GM21737 (cell line): ENCODE measurements around the gene SAPCD2.

Experiments used
- ATAC-seq: cut with Tn5 transposase; IDR thresholded peaks from one replicate; pipeline ENCODE4 v1.9.1; 2021; ENCODE audit warnings: mild to moderate bottlenecking, moderate library complexity; ENCODE audit not compliant: unreplicated experiment

SAPCD2 gene

DNA sequence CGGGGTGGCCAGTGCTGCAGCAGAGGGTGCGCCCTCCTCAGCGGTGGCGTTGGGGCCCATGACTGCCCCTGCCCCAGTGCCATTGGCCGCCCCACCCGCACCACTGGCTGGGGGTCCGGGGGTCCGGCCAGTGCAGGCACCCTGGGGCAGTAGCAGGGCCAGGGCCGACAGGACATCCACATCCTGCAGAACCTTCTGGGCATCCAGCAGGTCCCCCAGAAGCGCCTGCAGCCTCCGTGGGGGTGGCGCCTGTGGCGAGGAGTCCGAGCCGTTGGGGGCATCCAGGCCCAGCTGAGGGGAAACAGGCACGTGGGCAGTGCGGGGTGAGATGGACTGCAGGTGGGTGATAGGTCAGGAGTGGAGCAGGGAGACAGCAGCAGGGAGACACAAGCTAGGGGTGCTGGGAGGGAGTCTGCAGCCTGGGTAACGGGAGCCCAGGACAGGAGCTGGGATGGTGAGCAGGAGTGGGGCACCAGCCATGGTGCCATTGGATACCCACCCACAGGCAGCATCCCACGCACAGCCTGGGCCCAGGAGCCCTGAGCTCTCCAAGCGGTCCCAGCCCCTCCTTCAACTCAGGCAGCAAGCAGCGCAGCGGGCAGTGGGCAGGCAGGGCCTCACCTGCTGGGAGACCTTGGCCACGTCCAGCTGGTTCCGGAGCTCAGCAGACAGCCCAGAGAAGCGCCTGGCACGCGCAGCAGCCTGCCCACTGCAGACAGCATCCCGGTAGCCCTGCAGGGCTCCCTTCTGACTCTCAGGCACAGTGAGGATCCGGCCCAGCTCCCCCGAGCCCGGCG lies 49.4 kb downstream of the SAPCD2 start:
- ATAC-seq: no peak

DNA sequence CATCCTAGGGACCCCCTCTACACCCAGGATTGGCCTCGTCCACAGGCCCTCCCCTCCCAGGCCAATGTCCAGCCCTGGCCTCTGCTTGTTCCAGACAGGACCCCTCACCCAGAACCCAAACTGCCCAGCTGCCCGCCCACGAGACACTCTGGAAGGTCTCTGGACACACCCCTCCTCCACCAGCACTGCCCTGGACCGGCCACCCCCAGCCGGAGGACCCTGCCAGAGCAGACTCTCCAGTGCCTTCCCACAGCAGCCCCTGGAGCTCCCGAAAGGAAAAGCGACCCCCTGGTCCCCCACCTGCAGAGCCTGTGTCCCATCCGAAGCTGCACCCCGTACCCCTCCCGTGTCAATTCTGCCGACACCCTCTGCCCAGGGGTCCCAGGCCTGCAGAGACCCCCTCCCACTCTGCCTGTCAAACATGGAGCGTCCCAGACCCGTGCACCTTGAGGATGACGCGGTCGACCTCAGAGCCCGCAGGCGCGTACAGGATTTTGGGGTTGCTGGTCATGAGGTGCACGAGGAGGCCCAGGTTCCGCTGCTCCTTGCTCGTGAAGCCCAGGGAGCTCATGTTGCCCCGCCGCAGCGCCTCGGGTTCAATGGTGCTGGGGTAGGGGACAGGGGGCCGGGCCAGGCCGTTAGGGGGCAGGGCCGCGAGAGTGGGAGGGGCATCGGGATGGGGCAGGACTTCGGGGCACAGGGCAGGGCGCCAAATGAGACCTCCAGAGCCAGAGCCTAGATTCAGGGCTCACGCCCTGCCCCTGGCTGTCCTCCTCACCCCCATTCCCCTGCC lies 50.3 kb downstream of the SAPCD2 start:
- no peak for ATAC-seq

DNA sequence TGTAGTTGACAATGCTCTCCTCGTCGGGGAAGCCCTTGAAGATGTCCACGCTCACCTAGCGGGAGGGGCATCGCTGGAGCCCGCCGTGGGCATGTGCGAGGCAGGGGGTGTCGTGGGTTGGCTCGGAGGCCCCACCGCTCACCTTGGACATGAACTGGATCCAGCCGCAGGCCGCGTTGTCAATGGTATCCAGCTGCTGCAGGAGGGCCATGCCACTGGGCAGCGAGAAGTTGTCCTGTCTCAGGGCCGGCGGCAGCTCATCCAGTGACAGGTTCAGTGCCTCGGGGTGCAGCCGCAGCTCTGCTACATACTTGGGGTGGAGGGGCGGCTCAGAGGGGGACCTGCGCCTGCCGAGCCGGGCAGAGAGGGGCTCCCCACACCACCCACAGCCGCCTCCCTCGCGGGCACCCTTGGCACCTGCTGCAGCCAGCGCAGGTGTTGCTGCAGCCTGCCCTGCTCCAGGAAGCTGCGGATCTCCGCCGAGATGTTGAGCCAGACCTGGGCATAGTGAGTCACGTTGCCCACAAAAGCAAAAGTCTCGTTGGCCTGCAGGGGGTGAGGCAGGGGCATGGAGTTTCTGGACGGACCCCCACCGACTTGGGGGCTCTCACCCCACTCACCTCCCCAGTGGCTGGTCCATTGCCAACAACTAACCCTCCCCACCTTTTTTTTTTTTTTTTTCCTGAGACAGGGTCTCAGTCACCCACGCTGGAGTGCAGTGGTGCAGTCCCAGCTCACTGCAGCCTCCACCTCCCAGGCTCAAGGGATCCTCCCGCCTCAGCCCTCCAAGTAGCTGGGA lies 51.4 kb downstream of the SAPCD2 start:
- ATAC-seq: no peak

GRCh38 chr9:137017791-137018497 lies 52.4 kb downstream of the SAPCD2 start:
- no peak for ATAC-seq

GRCh38 chr9:137017071-137017470 lies 53.3 kb downstream of the SAPCD2 start:
- ATAC-seq: no peak

DNA sequence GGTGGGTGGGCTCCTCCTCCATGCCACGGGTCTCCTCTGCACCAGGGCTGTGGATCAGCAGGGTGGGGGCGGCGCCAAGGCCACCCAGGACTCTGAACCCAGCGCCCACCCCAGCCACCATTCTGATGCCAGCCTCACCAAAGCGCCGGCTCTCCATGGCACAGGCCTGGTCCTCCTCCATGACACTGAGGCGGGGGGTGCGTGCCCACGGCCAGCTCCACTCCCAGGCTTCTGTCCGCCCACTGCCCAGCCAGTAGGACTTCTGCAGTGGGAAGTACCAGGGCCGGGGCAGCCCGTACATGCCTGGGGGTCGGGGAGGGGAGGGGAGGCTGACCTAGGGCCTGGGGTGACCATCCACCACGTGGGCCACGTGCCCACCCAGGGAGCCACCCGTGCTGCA lies 53.9 kb downstream of the SAPCD2 start:
- ATAC-seq: no peak

- no peak for ATAC-seq
Observed at GRCh38 chr9:137015976-137016375, 54.4 kb downstream of the SAPCD2 start.

DNA sequence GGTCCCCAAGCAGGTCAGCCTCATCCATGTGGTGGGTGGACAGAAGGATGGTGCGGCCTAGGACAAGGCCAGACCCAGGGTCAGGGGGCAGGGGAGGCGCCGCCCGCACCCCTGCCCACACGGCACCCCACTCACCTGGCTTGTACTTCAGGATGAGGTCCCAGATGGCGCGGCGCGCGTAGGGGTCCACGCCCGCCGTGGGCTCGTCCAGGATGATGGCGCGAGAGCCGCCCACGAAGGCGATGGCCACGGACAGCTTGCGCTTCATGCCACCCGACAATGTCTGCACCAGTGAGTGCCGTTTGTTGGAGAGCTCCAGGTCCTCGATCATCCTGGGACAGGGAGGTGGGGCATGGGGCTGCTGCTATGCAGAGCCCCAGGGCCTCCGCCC lies 54.8 kb downstream of the SAPCD2 start:
- no peak for ATAC-seq

DNA sequence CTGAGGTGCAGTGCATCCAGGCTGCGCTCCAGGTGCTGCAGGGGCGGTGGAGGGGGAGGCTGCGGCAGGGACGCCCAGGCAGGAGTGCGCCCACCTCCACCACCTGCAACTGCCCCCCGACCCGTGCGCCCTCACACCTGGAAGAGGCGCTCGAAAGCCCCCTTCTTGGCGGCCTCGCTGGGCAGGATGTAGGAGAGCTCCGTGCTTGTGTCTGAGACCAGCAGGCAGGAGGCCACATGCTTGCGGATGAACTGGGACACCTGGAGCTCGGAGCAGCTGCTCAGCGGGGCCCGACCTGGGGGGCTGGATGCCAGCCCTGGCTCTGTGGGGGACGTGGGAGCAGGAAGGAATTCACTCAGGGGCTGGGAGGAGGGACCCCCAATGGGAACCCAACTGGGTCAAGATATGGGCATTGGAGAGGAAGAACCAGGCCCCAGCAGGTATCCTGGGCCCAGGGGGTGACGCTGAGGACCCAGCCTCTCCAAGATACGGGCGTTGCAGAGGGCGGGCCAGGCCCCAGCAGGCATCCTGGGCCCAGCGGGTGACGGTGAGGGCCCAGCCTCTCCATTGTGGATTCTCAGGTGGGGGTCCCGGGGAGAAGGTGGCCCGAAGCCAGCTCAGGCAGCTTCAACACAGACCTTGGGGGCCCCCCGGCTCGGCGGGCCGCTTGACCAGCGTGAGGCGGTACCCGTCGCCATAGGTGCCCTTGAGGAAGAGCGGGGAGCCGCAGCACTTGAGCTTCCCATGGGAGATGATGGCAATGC lies 55.4 kb downstream of the SAPCD2 start:
- no peak for ATAC-seq

DNA sequence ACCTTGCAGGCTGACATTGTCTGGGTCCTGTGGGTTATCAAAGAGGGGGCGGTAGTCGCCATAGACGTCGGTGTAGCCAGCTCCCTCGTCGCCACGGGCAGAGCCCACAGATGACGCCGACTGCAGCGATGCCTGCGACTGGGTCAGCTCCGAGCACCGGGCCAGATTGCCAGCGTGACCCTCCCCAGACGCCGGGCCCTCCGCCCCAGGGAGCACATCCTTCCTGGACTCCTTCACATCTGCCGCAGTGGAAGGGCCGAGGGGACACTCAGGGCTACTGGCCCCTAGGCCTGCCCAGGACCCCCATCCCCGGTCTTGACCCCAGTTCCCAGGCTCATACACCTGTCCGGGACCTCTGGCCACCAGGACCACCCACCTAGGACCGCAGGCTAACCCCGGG lies 56.2 kb downstream of the SAPCD2 start:
- no peak for ATAC-seq

DNA sequence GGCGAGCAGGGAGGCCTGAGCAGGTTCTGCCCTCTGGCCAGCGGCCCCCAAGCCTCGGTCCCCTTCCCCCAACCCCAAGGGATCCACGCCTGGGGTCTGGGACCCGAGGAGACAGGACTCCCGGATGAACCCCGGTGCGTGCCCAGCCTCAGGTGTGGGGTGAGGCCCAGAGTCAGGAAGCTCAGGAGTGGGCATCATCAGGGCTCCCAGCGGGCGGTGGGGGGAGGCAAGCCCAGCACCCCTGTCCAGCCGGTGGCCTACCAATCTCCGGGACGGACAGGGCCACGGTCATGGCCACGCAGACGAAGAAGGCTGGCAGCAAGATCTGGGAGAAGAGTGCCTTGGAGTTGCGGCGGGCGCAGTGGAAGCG lies 56.8 kb downstream of the SAPCD2 start:
- no peak for ATAC-seq

- ATAC-seq: no peak
Observed at GRCh38 chr9:137012694-137013570, 57.4 kb downstream of the SAPCD2 start.
